SIG-M5 (cell line): Measurements from ENCODE around the gene SGCG.
A peak's percentile ranks its signal among the peaks of the same experiment; 100 is the strongest.

Experiments
- DNase-seq: peaks from one replicate; lab custom pipeline; 2025; lab: John Stamatoyannopoulos, UW

SGCG gene

GRCh38 chr13:23330356-23330755, 149.6 kb downstream of the SGCG start:
- DNase-seq, result no peak

- no peak for DNase-seq
These were observed 158.4 kb downstream of the SGCG start for GRCh38 chr13:23339225-23339624.

DNA sequence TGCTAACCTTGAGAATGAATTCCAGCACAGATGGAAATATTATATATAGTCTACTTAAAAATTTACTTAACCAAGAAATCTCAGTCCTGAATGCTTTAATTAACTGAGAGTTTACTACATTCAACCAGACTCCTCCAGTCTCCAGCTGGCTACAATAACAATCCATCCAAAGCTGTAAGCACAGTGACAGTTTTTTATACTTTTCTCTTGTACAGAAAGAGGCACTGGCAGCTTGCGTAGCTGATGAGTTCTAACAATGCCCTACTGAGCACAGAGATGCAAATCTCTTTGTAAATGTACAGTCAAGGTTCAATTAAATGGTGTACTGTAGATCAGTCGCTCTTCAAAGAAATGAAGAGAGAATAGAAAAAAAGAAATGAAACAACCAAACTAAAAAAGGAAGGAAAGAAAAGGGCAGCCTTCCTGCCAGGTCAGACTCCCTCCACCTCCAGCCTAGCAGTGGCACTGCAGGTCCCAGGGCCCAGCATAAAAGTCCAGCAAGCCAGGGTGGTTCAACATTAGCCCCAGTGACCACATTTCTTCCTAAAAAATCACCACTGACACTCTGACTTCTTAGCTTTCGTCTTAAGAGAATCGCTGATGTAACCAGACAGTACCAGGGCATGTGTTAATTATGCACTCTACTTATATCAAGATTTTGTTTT, 164.3 kb downstream of the SGCG start:
- no peak for DNase-seq

GRCh38 chr13:23347601-23348000, 166.8 kb downstream of the SGCG start:
- DNase-seq, result no peak

DNA sequence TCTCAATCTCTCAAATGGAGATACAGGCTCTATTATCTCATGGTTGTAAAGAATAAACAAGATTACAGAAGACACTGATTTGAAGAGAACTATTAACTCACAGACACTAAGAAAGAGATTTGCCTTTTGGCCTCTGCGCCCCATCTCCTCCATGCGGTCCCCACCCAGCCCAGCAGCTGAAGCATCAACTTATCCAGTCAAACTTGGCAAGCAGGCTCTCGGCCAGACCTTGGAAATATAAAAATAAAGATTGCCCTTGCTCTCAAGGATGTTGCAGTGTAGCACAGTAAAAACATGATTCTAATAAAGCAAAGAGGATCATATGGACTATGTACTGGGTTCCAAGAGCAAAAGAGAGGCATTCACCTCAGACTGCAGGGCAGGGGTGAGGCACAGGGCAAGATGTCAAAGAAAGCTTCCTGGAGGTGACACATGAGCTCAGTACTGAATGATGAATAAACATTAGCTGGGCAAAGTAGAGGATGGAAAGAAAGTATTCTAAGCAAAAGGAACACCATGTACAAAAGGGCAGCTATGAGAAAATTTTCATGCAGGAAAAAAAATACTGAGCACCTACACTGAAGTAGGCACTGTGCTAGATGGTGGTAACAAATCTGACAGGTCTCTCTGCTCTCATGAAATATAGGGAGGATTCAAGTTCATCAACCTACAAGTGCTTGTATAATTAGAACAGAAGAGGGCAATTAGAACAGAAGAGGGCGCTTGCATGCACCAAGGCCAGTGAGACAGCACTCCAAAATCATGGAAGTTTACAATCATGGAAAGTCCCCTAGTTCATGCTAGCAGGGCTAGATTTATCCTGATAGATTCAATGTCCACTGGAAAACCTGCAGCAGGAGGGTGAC, 167.7 kb downstream of the SGCG start:
- DNase-seq, result no peak

DNA sequence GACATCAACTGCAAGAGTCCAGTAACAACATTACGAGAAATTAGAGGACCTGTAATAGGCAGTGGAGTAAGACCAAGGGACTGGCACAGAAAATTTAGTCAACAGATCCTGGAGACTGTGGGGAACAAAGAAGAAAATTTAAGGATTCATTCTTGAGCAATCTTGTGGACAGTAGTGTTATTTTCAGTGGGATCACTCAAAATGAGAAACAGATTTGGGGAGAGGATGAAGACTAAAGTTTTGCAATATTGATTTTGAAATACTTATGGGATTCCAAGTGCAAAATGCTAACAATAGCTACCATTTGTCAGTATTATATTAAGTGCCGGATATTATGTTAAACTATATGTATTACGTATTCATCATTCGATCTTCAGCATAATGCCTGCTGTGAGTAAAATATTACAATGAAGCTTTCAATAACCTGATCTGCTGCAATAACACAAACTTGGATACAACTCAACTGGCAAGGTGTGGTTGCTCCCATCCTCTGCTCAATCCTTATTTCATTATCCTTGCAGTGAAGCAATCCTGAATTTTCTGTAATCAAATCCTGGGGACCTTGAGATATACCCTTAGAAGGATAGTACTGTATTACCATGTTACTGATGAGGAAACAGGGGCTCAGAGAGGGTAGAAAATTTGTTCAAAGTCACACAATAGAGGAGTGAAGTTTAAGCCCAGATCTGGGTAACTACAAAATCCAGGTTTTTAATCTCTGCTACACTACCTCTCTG, 168.6 kb downstream of the SGCG start:
- no peak for DNase-seq

DNA sequence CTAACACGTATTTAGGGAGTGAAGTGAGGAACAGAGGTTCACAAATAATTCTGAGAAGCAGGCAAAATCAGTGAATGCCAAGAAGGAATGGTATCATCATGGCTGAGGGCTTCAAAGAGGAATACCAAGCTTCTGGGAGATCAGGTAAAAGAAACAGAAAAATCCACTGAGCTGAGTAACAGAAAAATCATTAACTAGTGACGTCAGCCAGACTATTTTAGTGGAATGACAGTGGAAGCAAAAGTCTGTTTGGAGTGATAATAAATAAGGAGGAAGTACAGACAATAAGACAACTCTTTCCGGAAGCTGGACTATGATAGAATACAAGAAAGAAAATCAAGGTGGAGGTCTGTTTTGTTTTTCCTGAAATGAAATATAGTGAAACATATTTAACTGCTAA, 169.2 kb downstream of the SGCG start:
- DNase-seq, result no peak

DNA sequence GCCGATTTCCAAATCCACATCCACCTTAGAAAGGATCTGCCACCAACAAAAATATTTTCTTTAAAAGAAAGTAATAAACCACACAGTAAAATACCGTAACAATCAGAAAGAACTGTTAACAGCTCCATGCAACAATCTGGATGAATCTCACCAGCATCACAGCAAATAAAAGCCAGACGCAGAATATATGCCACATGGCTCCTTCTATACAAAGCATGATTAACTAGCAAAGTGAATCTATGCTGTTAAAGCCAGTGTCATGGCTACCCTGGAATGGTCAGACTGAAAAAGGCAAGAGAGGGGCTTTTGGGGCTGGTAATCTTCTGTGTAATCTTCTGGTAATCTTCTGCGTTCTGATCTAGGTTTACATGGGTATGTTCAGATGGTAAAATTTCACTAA, 171.4 kb downstream of the SGCG start:
- no peak for DNase-seq

- DNase-seq, result no peak
These were observed 173.7 kb downstream of the SGCG start for GRCh38 chr13:23354520-23354919.

DNA sequence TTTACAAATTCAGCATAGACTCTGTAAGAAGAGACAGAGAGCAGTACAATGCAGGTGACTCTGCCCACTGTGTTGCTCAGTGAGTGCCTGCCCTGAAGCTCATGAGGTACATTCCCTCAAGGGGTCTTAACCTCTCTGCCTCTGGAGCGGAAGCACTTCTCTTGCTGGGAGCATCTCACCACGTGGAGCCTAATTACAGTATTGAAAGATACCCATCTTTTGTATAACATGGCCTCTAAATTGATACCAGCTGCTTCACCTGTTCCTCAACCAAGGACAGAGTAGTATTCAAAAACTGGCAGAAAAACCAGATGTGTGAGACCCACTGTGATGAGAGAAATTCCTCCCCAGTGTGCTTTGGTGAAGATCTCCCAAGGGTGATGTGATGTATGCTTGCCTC, 175.6 kb downstream of the SGCG start:
- DNase-seq, result no peak

DNA sequence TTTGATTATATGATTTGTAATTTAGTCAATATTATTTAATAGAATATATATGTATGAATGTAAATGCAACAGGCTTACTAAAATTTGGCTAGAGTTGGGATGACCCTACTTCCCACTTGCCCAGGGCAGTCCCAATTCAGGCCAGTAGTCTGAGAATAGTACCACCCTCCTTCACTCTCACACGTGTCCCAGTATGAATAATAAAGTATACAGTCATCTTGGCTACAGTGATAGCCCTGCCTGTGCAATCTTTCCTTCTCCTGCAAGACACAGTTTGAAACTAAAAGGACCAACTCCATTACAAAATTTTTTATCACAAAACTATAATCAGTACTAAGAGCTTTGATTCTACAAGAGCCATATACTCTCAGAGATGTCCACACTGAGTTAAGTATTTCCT, 176.6 kb downstream of the SGCG start:
- DNase-seq, result no peak

GRCh38 chr13:23359882-23360281, 179.1 kb downstream of the SGCG start:
- no peak for DNase-seq

- DNase-seq, result no peak
These were observed 184.9 kb downstream of the SGCG start for GRCh38 chr13:23365652-23366051.

DNA sequence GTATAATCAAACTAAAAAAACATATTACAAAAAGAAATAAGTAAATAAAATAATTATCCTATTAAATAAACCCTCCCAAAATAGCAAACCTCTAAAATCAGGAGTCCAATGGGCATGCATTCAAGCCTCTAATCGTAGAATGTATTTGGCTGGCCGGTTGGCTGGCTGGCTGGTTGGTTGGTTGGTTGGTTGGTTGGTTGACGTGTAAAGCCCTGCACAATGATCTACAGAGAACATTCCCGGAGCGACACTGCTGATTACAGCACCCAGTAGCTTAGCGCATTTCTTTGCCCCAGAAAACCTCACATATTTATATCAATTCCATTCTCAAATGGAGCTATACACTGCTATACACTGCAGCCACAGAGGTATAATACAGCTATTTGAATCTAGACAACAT, 187.1 kb downstream of the SGCG start:
- DNase-seq, result no peak

DNA sequence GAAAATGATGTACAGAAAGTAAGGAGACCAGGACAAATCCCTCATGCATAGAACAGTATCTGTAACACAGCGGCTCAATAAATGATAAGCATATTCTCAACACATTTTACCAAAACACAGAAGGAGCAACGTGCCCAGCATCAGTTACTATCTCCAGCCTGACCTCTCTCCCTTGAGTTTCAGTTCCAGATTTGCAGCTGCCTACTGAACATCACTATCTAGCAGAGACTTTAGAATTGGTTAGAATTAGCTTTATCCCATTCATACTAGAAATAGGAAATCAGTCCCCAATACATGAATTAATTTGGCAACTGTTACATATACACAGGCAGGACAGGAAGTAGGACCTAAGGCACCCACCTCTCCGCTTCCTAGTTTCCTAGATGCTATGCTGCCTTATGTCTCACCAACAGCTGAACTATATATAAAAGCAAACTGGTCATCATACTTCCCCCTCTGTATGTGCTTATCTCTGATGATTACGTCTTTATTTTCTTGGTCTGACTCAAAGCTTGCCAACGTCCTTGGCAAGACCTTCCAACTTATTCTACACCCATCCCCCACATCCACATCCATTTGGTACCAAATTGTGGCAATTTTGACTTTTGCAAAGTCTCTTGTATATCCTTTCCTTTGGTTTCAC, 191.6 kb downstream of the SGCG start:
- DNase-seq, result peak; percentile 8
